ENCODE results near the gene LRRC18. TPM values are rescaled to one million over a fixed set of nuclear protein-coding genes. Genes with fewer than 3 reads are reported as not detected.

The LRRC18 gene
- total RNA-seq, 2 experiments from 2014 or later, result 0.16 TPM; not detected in 1

GRCh38 chr10:48900371-48900801 lies 39.3 kb downstream of the LRRC18 start:
- ATAC-seq, result no peak
- CTCF ChIA-PET, result no interaction called here
- H3K27me3 Mint-ChIP-seq (ENCODE audit: low read depth), result no peaks in the 10 kb centered on the region

GRCh38 chr10:48899781-48900180 lies 39.9 kb downstream of the LRRC18 start:
- CTCF ChIA-PET, result no interaction called here
- POLR2A ChIA-PET, result interaction anchor here (0.6 kb wide), 1 partner anchor 108 kb away, joined by 4 read pairs; no protein-coding TSS in a partner anchor
- no peaks in the 10 kb centered on the region for H3K27me3 Mint-ChIP-seq (ENCODE audit: low read depth)
- no peaks in the 10 kb centered on the region for H3K4me1 Mint-ChIP-seq (ENCODE audit: low read depth)
- no peak for ATAC-seq
- no peak overlapping the region for H3K27ac Mint-ChIP-seq
- no peak overlapping the region for H3K4me3 Mint-ChIP-seq
- H3K9me3 Mint-ChIP-seq (ENCODE audit: insufficient read depth), result no peaks in the 10 kb centered on the region
- DNase-seq, result no peak
- no peaks in the 10 kb centered on the region for H3K36me3 Mint-ChIP-seq (ENCODE audit: low read depth)

More at GRCh38 chr10:48900371-48900801, 39.3 kb downstream of the LRRC18 start:
- POLR2A ChIA-PET, result interaction anchor here (0.6 kb wide), 1 partner anchor 107 kb away, joined by 4 read pairs; no protein-coding TSS in a partner anchor
- Mint-ChIP-seq H3K4me1 (ENCODE audit: low read depth) (no peaks in the 10 kb centered on the region), H3K36me3 (ENCODE audit: low read depth) (no peaks in the 10 kb centered on the region), H3K27ac (no peak overlapping the region), H3K4me3 (no peak overlapping the region), H3K9me3 (ENCODE audit: insufficient read depth) (no peaks in the 10 kb centered on the region)
- no peak for DNase-seq

GRCh38 chr10:48898426-48898825 lies 41.2 kb downstream of the LRRC18 start:
- ATAC-seq, result no peak
- no peaks in the 10 kb centered on the region for H3K4me1 Mint-ChIP-seq (ENCODE audit: low read depth)
- no peak overlapping the region for H3K27ac Mint-ChIP-seq
- no peaks in the 10 kb centered on the region for H3K36me3 Mint-ChIP-seq (ENCODE audit: low read depth)
- H3K27me3 Mint-ChIP-seq (ENCODE audit: low read depth), result no peaks in the 10 kb centered on the region
- no peak for DNase-seq
- no peaks in the 10 kb centered on the region for H3K9me3 Mint-ChIP-seq (ENCODE audit: insufficient read depth)
- no peak overlapping the region for H3K4me3 Mint-ChIP-seq
- POLR2A ChIA-PET, result no interaction called here
- CTCF ChIA-PET, result no interaction called here

- ChIA-PET POLR2A (no interaction called here), CTCF (no interaction called here)
- Mint-ChIP-seq H3K4me1 (ENCODE audit: low read depth) (no peaks in the 10 kb centered on the region), H3K27me3 (ENCODE audit: low read depth) (peaks cover 2% of the 10 kb centered on the region), H3K36me3 (ENCODE audit: low read depth) (no peaks in the 10 kb centered on the region), H3K9me3 (ENCODE audit: insufficient read depth) (no peaks in the 10 kb centered on the region), H3K27ac (no peak overlapping the region), H3K4me3 (no peak overlapping the region)
- ATAC-seq, result no peak
- DNase-seq, result no peak
Measured at GRCh38 chr10:48897441-48897790, 42.2 kb downstream of the LRRC18 start.

GRCh38 chr10:48896756-48897440 lies 42.7 kb downstream of the LRRC18 start:
- ChIA-PET POLR2A (no interaction called here), CTCF (no interaction called here)
- Mint-ChIP-seq H3K9me3 (ENCODE audit: insufficient read depth) (no peaks in the 10 kb centered on the region), H3K4me1 (ENCODE audit: low read depth) (no peaks in the 10 kb centered on the region), H3K36me3 (ENCODE audit: low read depth) (no peaks in the 10 kb centered on the region), H3K4me3 (no peak overlapping the region), H3K27me3 (ENCODE audit: low read depth) (peaks cover 2% of the 10 kb centered on the region), H3K27ac (no peak overlapping the region)
- ATAC-seq (no peak), DNase-seq (no peak)

GRCh38 chr10:48895803-48896195 lies 43.8 kb downstream of the LRRC18 start:
- ATAC-seq, result no peak
- no peak for DNase-seq
- ChIA-PET POLR2A (no interaction called here), CTCF (no interaction called here)
- Mint-ChIP-seq H3K4me3 (no peak overlapping the region), H3K27ac (no peak overlapping the region), H3K9me3 (ENCODE audit: insufficient read depth) (no peaks in the 10 kb centered on the region), H3K4me1 (ENCODE audit: low read depth) (no peaks in the 10 kb centered on the region), H3K27me3 (ENCODE audit: low read depth) (peaks cover 2% of the 10 kb centered on the region), H3K36me3 (ENCODE audit: low read depth) (no peaks in the 10 kb centered on the region)

GRCh38 chr10:48894911-48895802 lies 44.5 kb downstream of the LRRC18 start:
- no peak for ATAC-seq
- POLR2A ChIA-PET, result no interaction called here
- DNase-seq, result no peak
- H3K27me3 Mint-ChIP-seq (ENCODE audit: low read depth), result peaks cover 2% of the 10 kb centered on the region
- no peak overlapping the region for H3K4me3 Mint-ChIP-seq
- CTCF ChIA-PET, result no interaction called here
- no peak overlapping the region for H3K27ac Mint-ChIP-seq
- no peaks in the 10 kb centered on the region for H3K4me1 Mint-ChIP-seq (ENCODE audit: low read depth)
- no peaks in the 10 kb centered on the region for H3K36me3 Mint-ChIP-seq (ENCODE audit: low read depth)
- H3K9me3 Mint-ChIP-seq (ENCODE audit: insufficient read depth), result no peaks in the 10 kb centered on the region

- POLR2A ChIA-PET, result no interaction called here
- Mint-ChIP-seq H3K4me3 (no peak overlapping the region), H3K4me1 (ENCODE audit: low read depth) (no peaks in the 10 kb centered on the region), H3K36me3 (ENCODE audit: low read depth) (no peaks in the 10 kb centered on the region), H3K27ac (no peak overlapping the region), H3K27me3 (ENCODE audit: low read depth) (peaks cover 2% of the 10 kb centered on the region), H3K9me3 (ENCODE audit: insufficient read depth) (no peaks in the 10 kb centered on the region)
- ATAC-seq, result no peak
- CTCF ChIA-PET, result no interaction called here
- no peak for DNase-seq
Measured at GRCh38 chr10:48890888-48891850, 48.5 kb downstream of the LRRC18 start.

GRCh38 chr10:48887982-48888381 lies 51.7 kb downstream of the LRRC18 start:
- H3K4me1 Mint-ChIP-seq (ENCODE audit: low read depth), result no peaks in the 10 kb centered on the region
- no peak overlapping the region for H3K4me3 Mint-ChIP-seq
- no peak overlapping the region for H3K27ac Mint-ChIP-seq
- no peak for DNase-seq
- H3K36me3 Mint-ChIP-seq (ENCODE audit: low read depth), result no peaks in the 10 kb centered on the region
- peaks cover 3% of the 10 kb centered on the region for H3K27me3 Mint-ChIP-seq (ENCODE audit: low read depth)
- H3K9me3 Mint-ChIP-seq (ENCODE audit: insufficient read depth), result no peaks in the 10 kb centered on the region
- CTCF ChIA-PET, result no interaction called here
- POLR2A ChIA-PET, result no interaction called here
- ATAC-seq, result no peak

GRCh38 chr10:48885376-48885775 lies 54.3 kb downstream of the LRRC18 start:
- no peak for DNase-seq

GRCh38 chr10:48884179-48885045 lies 55.2 kb downstream of the LRRC18 start:
- H3K4me1 Mint-ChIP-seq (ENCODE audit: low read depth), result no peaks in the 10 kb centered on the region
- DNase-seq (no peak), ATAC-seq (no peak)
- no peak overlapping the region for H3K4me3 Mint-ChIP-seq
- H3K27me3 Mint-ChIP-seq (ENCODE audit: low read depth), result peaks cover 3% of the 10 kb centered on the region
- no peaks in the 10 kb centered on the region for H3K36me3 Mint-ChIP-seq (ENCODE audit: low read depth)
- no peak overlapping the region for H3K27ac Mint-ChIP-seq
- no peaks in the 10 kb centered on the region for H3K9me3 Mint-ChIP-seq (ENCODE audit: insufficient read depth)
- CTCF ChIA-PET, result no interaction called here
- POLR2A ChIA-PET, result no interaction called here

More at GRCh38 chr10:48885376-48885775, 54.3 kb downstream of the LRRC18 start:
- Mint-ChIP-seq H3K27me3 (ENCODE audit: low read depth) (peaks cover 3% of the 10 kb centered on the region), H3K9me3 (ENCODE audit: insufficient read depth) (no peaks in the 10 kb centered on the region), H3K36me3 (ENCODE audit: low read depth) (no peaks in the 10 kb centered on the region), H3K4me1 (ENCODE audit: low read depth) (no peaks in the 10 kb centered on the region), H3K27ac (no peak overlapping the region), H3K4me3 (no peak overlapping the region)
- ChIA-PET CTCF (no interaction called here), POLR2A (no interaction called here)
- ATAC-seq, result no peak
